GM15510 (cell line): ENCODE results near the gene GPR35.

ENCODE experiments used
- POLR2A ChIP-seq: IDR thresholded peaks from 3 replicates; pipeline ENCODE4 v1.6.1; 2011; ENCODE audit warnings: borderline replicate concordance; ENCODE audit not compliant: insufficient read length; ENCODE audit errors: extremely low read depth

Gene GPR35

GRCh38 chr2:240646176-240646899 lies 21.1 kb downstream of the GPR35 start:
- TF ChIP-seq POLR2A = no peak

DNA sequence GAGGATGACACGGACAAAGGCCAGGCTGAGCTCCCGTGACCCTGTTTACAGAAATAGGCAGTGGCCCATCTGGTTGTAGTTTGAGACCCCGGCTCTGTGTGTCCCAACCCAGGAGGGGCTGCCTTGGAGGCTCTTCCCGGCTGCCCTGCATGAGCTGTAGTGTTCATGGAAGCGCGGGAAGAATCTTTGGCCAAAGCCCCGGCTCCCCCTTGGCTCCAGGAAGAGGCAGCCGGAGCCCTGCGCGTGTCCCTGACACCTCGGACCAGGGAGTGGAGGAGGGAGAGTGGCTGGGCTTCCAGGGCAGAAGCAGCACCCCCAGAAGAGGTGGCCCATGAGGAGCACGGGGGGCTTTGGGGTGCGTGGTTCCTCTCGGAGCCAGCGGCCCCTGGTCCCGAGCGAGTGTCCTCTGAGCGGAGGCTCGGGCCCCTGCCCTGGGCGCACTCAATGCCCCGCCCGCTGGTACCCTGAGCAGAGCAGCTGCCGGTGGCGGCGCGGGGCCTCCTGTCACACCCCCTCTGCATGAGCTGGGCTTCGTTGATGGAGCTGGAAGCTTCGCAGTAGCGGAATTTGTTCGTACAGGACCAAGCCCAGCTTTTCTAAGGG lies 21.7 kb downstream of the GPR35 start:
- no peak for TF ChIP-seq POLR2A

GRCh38 chr2:240647503-240648154 lies 22.3 kb downstream of the GPR35 start:
- no peak for TF ChIP-seq POLR2A

GRCh38 chr2:240648155-240648649 lies 22.9 kb downstream of the GPR35 start:
- TF ChIP-seq POLR2A = no peak

GRCh38 chr2:240648650-240649275 lies 23.5 kb downstream of the GPR35 start:
- TF ChIP-seq POLR2A = no peak

DNA sequence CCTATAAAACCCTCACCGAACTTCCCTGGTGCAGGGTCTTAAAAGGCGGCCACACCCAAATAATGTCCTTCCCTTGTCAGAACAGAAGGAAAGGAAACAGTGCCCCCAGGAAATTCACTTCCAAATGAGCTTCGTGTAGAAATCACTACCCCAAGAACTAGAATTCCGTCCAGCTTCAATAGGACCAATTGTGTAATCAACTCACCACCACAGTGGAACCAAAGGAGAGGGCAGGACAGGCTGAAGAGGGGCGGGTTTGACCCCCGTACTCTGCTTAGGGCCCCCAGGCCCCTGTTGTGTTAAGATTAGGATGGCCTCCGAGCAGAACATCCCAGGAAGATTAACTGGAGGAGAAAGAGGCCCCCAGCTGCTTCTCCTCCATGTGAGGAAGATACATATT lies 24.1 kb downstream of the GPR35 start:
- TF ChIP-seq POLR2A = no peak

GRCh38 chr2:240650254-240650965 lies 25.1 kb downstream of the GPR35 start:
- no peak for TF ChIP-seq POLR2A

DNA sequence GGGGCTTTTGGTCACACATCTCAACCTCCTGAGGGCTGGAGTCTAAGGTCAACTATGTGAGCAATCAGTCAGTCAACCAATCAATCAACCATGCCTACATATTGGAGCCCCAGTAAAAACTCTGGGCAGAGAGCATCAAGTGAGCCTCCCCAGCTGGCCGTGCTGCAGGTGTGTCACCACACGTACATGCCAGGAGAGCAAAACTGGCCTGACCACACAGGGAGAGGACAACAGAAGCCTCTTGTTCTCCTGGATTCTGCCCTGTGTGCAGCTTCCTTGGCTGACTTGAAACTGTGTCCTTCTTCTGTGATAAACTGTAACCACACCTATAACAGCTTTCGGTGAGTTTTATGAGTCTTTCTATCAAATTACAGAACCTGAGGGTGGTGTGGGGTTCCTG lies 25.9 kb downstream of the GPR35 start:
- TF ChIP-seq POLR2A = no peak

DNA sequence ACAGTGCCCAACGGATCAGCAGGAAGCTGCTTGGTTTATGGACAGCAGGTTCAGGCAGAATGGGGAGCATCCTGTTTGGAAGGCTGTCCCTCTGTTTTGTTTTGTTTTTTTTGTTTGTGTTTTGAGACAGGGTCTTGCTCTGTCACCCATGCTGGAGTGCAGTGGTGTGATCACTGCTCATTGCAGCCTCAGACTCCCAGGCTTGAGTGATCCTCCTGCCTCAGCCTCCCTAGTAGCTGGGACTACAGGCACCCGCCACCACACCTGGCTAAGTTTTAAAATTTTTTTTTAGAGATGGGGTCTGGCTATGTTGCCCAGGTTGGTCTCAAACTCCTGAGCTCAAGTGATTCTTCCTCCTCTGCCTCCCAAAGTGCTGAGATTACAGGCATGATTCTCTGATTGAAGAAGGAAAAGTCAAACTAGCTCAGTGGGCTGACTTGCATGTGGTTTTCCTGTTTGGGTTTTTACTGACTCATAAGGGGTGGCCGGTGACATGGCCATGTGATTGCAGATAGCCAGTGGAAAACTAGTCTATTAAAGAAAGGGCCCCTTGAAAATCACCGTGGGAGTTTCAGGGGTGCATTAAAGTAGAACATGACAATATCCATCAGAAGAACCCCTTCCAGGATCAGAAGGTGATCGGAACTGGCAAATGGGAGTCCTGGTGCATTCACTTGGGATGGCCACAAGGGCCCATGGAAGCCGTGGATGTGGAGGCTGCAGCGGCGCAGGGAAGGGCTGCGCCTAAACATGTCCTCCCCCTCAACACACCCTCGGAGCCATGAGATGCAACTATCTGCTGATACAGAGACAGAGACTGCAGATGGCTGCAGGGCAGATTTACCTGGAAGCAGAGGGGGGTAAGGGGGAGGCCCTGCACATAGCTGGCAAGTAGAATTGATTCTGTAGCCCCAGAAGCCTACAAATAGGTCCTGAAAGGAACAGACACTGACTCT lies 30.9 kb downstream of the GPR35 start:
- no peak for TF ChIP-seq POLR2A

DNA sequence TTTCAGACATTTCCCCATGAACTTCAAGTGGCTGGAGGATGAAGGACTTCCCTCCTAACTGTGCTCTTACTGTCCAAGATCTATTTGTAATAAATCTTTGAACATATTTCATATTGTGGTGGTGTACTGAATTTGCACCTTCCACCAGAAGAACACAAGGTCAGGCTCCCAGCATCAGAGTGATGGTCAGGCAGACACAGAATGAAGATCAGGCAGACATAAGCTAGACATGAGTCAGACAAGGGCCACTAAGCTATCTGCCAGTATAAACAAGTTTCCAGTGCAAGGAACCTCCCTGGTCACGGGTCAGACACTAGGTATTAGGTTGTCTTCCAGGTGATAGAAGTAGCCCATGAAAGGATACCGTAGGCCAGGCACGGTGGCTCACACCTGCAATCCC lies 37.4 kb downstream of the GPR35 start:
- TF ChIP-seq POLR2A = no peak

- no peak for TF ChIP-seq POLR2A
Measured at GRCh38 chr2:240663546-240664190, 38.4 kb downstream of the GPR35 start.

DNA sequence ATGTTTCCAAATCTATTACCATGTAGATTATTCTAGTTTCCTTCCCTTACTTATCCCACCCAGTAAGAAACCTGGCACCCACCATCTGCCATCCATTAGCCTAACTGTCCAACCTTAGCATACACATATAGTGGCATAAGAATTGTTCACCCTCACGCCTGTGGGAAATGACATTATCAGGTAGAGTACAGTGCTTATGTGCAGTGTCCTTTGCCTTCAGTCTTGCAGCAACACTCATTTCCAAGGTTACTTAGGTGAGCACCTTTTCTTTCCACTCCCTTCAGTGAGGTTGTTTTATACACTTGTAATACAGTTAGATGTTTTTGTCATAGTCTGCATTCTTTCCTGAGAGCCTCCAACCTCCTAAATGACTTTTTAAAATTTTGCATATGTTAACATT lies 39.3 kb downstream of the GPR35 start:
- no peak for TF ChIP-seq POLR2A

GRCh38 chr2:240670402-240670801 lies 45.1 kb downstream of the GPR35 start:
- TF ChIP-seq POLR2A = no peak
